ENCODE results near the gene ZBTB20. TPM values are rescaled to one million over a fixed set of nuclear protein-coding genes. Genes with fewer than 3 reads are reported as not detected.
"Not testable (repeated sequence)": the region's sequence is repeated elsewhere in the genome, so short reads cannot be mapped to it uniquely, and the experiment has no call there.

The ZBTB20 gene
- total RNA-seq, 2 experiments from 2014 or later: 11.0 to 11.4 TPM

DNA sequence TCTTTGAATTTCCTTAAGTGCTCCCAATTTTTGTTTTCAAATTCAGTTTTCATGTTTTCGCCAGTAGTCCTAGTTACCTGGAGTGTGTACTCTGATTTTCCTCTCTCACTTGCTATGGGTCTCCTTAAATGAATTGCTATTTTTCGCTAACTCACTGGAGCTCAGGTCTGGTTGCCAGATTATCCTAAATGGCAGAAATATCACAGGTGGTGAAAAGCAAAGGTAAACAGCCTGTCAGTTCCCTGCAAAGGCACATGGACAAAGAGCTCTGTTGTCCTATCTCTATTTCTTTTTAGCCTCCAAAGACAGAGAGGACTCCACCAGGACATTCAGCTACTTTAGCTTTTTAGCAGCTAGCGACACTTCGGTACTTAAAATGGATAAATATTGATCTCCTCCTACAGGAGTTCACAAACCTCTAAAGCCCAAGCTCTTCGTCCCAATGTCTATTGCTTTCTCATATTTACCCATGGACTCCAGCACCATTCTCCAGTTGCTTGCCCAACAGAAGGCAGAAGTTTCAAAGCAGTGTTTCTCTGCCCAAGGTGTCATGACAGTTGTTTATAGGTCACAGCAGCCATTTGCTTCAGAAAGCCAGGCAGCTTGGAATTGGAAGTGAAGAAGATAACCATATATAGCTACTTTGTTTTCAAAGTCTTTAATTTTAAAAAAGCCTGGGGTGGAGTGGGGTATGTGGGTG is 12.3 kb downstream of the ZBTB20 start:
- Mint-ChIP-seq H3K4me3 (no peak overlapping the region), H3K9me3 (no peaks in the 10 kb centered on the region), H3K27me3 (no peaks in the 10 kb centered on the region), H3K27ac (no peak overlapping the region), H3K4me1 (no peaks in the 10 kb centered on the region), H3K36me3 (ENCODE audit: low read depth) (no peaks in the 10 kb centered on the region)
- DNase-seq: no peak
- ChIA-PET CTCF (interaction anchor here (0.6 to 1.0 kb wide), 2 partner anchors 10 to 979 kb away, joined by 3 to 5 read pairs; no protein-coding TSS in a partner anchor), POLR2A (no interaction called here)

GRCh38 chr3:115127208-115127607 is 19.9 kb downstream of the ZBTB20 start:
- H3K4me1 Mint-ChIP-seq: no peaks in the 10 kb centered on the region
- CTCF ChIA-PET: no interaction called here

DNA sequence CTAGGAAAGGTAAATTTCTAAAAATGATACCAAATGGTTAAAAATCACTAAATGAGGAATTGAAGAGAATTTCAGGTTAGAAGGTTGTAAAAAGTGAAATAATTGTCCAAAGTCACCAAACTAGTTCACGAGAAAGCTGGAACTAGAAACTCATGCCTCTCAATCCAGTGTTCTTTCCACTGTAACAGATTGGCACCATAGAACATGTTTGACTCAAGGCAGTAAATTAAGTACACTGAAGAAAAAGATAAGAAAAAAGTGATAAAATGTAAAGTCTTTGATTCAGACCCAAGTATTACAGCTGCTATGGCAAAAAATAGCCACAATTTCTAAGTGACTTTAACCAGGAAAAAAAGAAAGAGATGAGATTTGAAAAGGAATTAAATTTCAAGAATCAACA is 26.5 kb downstream of the ZBTB20 start:
- DNase-seq: no peak
- Mint-ChIP-seq H3K27ac (no peak overlapping the region), H3K4me1 (no peaks in the 10 kb centered on the region), H3K9me3 (peaks cover 5% of the 10 kb centered on the region), H3K36me3 (ENCODE audit: low read depth) (peaks cover 5% of the 10 kb centered on the region), H3K27me3 (no peaks in the 10 kb centered on the region), H3K4me3 (no peak overlapping the region)
- CTCF ChIA-PET: no interaction called here
- POLR2A ChIA-PET: no interaction called here

More at GRCh38 chr3:115127208-115127607, 19.9 kb downstream of the ZBTB20 start:
- no peaks in the 10 kb centered on the region for H3K27me3 Mint-ChIP-seq
- DNase-seq: no peak
- no peaks in the 10 kb centered on the region for H3K9me3 Mint-ChIP-seq
- H3K27ac Mint-ChIP-seq: no peak overlapping the region
- POLR2A ChIA-PET: no interaction called here
- H3K4me3 Mint-ChIP-seq: no peak overlapping the region
- H3K36me3 Mint-ChIP-seq (ENCODE audit: low read depth): no peaks in the 10 kb centered on the region

DNA sequence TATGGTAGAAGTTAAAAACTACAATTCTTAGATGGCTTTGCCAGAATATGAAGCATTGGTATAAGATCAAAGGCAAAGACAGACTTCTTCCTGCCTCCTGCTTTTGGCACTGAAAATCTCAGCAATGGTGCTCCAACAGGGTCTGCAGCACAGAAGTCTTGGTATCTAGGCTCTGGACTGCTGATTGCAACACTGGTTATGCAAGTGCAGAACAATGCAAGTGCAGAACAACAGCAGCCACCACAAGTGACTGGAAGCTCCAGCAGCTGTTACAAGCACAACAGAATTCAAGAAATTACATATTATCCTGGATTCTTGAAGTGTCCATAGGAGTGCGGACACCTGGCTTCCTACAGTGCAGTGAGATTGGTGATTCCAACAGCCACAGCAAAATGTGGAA is 33.7 kb downstream of the ZBTB20 start:
- ChIA-PET CTCF (no interaction called here), POLR2A (no interaction called here)
- peaks cover 3% of the 10 kb centered on the region for H3K36me3 Mint-ChIP-seq (ENCODE audit: low read depth)
- no peaks in the 10 kb centered on the region for H3K27me3 Mint-ChIP-seq
- no peaks in the 10 kb centered on the region for H3K9me3 Mint-ChIP-seq
- no peak overlapping the region for H3K27ac Mint-ChIP-seq
- H3K4me1 Mint-ChIP-seq: no peaks in the 10 kb centered on the region
- no peak overlapping the region for H3K4me3 Mint-ChIP-seq
- no peak for DNase-seq

GRCh38 chr3:115111632-115112031 is 35.5 kb downstream of the ZBTB20 start:
- POLR2A ChIA-PET: no interaction called here
- DNase-seq: no peak
- H3K27ac Mint-ChIP-seq: no peak overlapping the region
- H3K27me3 Mint-ChIP-seq: no peaks in the 10 kb centered on the region
- CTCF ChIA-PET: interaction anchor here (0.7 kb wide), 1 partner anchor 11 kb away, joined by 3 read pairs; no protein-coding TSS in a partner anchor
- H3K4me3 Mint-ChIP-seq: no peak overlapping the region
- H3K4me1 Mint-ChIP-seq: no peaks in the 10 kb centered on the region
- peaks cover 9% of the 10 kb centered on the region for H3K36me3 Mint-ChIP-seq (ENCODE audit: low read depth)
- peaks cover 2% of the 10 kb centered on the region for H3K9me3 Mint-ChIP-seq

DNA sequence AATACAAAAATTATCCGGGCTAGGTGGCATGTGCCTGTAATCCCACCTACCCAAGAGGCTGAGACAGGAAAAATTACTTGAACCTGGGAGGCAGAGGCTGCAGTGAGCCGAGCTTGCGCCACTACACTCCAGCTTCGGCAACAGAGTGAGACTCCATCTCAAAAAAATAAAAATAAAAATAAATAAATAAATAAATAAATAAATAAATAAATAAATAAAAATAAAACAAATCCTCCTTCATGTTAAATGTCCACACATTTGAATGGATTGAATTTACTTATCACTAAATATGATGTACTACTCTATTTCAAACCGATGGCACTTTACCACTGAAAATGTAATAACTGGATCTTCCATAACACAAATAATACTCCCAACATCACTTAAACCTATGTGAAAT is 36.3 kb downstream of the ZBTB20 start:
- H3K4me3 Mint-ChIP-seq: no peak overlapping the region
- CTCF ChIA-PET: interaction anchor here (0.6 kb wide), 1 partner anchor 8 kb away, joined by 3 read pairs; no protein-coding TSS in a partner anchor
- no peak overlapping the region for H3K27ac Mint-ChIP-seq
- peaks cover 2% of the 10 kb centered on the region for H3K9me3 Mint-ChIP-seq
- no peak for DNase-seq
- no peaks in the 10 kb centered on the region for H3K4me1 Mint-ChIP-seq
- POLR2A ChIA-PET: no interaction called here
- no peaks in the 10 kb centered on the region for H3K27me3 Mint-ChIP-seq
- H3K36me3 Mint-ChIP-seq (ENCODE audit: low read depth): peaks cover 9% of the 10 kb centered on the region

- ChIA-PET POLR2A (interaction anchor here (0.6 kb wide), 1 partner anchor 283 kb away, joined by 4 read pairs; no protein-coding TSS in a partner anchor), CTCF (interaction anchor here (0.6 kb wide), 3 partner anchors 9 to 749 kb away, joined by 3 read pairs; no protein-coding TSS in a partner anchor)
- H3K27ac Mint-ChIP-seq: not testable (repeated sequence)
These were observed 37.0 kb downstream of the ZBTB20 start for GRCh38 chr3:115110066-115110465.

DNA sequence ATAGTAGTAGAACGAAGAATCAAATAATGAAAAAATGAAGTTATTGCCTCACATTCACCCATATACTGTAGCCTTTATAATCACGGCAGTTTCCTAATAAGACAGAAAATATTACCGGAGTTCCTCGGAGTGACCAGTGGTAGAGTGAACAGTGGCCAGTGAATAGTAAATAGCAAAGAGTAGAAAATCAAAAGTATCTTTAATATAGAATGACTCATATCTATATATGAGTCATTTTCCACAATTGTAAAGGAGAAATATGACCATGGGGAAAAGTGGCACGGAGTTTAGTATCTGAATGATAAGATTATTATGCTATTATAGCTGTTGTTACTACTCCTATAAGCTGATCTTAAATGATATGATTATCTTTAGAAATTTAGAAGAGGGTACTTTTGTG is 38.5 kb downstream of the ZBTB20 start:
- ChIA-PET POLR2A (no interaction called here), CTCF (interaction anchor here (0.6 kb wide), 1 partner anchor 438 kb away, joined by 3 read pairs; no protein-coding TSS in a partner anchor)
- Mint-ChIP-seq H3K27me3 (no peaks in the 10 kb centered on the region), H3K36me3 (ENCODE audit: low read depth) (peaks cover 19% of the 10 kb centered on the region), H3K4me3 (no peak overlapping the region), H3K27ac (no peak overlapping the region), H3K4me1 (no peaks in the 10 kb centered on the region), H3K9me3 (peaks cover 11% of the 10 kb centered on the region)
- no peak for DNase-seq

More at GRCh38 chr3:115110066-115110465, 37.0 kb downstream of the ZBTB20 start:
- H3K4me3 Mint-ChIP-seq; H3K9me3 Mint-ChIP-seq; DNase-seq; H3K27me3 Mint-ChIP-seq; H3K36me3 Mint-ChIP-seq (ENCODE audit: low read depth); H3K4me1 Mint-ChIP-seq: not testable (repeated sequence)

GRCh38 chr3:115102046-115102445 is 45.0 kb downstream of the ZBTB20 start:
- Mint-ChIP-seq H3K27me3 (no peaks in the 10 kb centered on the region), H3K36me3 (ENCODE audit: low read depth) (peaks cover 10% of the 10 kb centered on the region), H3K4me1 (peaks cover 22% of the 10 kb centered on the region), H3K27ac (no peak overlapping the region), H3K4me3 (no peak overlapping the region), H3K9me3 (peaks cover 10% of the 10 kb centered on the region)
- ChIA-PET CTCF (no interaction called here), POLR2A (interaction anchor here (0.5 kb wide), 1 partner anchor 790 kb away, joined by 12 read pairs; no protein-coding TSS in a partner anchor)
- no peak for DNase-seq

DNA sequence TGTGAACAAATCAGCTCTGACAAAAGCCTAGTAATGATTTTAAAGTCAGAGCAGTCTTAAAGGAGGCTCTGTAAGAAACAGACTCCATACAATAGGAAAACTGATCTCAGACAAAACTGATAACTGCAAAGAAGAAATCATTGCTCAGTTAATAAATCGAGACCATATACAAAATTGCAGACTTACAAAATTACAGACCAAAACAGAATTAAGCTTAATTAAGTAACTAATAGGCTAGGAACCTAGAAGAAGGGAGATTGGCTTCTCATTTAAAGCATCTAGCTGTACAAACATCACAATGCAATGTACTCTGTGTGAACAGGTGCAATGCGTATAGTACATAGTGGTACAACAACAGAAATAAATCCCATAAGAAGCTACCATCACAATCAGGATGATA is 46.3 kb downstream of the ZBTB20 start:
- Mint-ChIP-seq H3K9me3 (peaks cover 10% of the 10 kb centered on the region), H3K27me3 (no peaks in the 10 kb centered on the region), H3K4me1 (peaks cover 22% of the 10 kb centered on the region), H3K36me3 (ENCODE audit: low read depth) (peaks cover 10% of the 10 kb centered on the region), H3K4me3 (peak overlapping the region; percentile 74), H3K27ac (peak overlapping the region; percentile 86)
- ChIA-PET POLR2A (interaction anchor here (1.4 kb wide), 1 partner anchor 46 kb away, joined by 5 read pairs; the partner anchor contains the start of gene ZBTB20), CTCF (interaction anchor here (0.9 kb wide), 1 partner anchor 45 kb away, joined by 3 read pairs; no protein-coding TSS in a partner anchor)
- no peak for DNase-seq

DNA sequence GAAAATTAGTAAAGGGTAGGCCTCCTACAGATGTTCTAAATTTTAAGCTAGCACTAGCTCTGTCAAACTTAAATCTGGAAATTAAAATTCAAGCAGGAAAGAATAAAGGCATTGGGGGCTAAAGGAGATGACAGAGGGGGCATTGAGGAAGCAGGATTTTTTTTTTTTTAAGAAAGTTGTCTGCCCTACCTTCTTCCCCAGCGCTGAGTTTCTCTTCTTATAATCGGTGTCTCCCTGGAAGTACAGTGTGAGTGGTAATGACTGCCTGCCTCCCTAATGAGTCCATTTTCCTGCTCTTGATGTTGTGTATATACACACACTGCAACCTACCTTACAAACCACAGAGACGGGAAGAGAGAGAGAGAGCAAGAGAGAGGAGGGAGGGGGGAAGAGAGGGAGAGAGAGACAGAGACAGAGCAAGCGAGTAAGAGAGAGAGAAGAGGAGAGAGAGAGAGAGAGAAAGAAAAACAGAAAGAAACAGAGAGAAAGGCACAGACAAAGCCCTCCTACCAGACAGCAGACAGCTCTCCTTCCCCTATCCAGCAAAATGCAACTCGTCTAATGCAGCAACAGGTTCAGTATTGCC is 47.0 kb downstream of the ZBTB20 start:
- Mint-ChIP-seq H3K36me3 (ENCODE audit: low read depth) (peaks cover 10% of the 10 kb centered on the region), H3K27me3 (no peaks in the 10 kb centered on the region), H3K27ac (peak overlapping the region; percentile 86), H3K4me1 (peaks cover 22% of the 10 kb centered on the region), H3K4me3 (peak overlapping the region; percentile 74), H3K9me3 (peaks cover 10% of the 10 kb centered on the region)
- CTCF ChIA-PET: interaction anchor here (0.9 kb wide), 1 partner anchor 46 kb away, joined by 3 read pairs; no protein-coding TSS in a partner anchor
- POLR2A ChIA-PET: interaction anchor here (1.4 kb wide), 1 partner anchor 47 kb away, joined by 5 read pairs; the partner anchor contains the start of gene ZBTB20
- DNase-seq: peak; percentile 63

DNA sequence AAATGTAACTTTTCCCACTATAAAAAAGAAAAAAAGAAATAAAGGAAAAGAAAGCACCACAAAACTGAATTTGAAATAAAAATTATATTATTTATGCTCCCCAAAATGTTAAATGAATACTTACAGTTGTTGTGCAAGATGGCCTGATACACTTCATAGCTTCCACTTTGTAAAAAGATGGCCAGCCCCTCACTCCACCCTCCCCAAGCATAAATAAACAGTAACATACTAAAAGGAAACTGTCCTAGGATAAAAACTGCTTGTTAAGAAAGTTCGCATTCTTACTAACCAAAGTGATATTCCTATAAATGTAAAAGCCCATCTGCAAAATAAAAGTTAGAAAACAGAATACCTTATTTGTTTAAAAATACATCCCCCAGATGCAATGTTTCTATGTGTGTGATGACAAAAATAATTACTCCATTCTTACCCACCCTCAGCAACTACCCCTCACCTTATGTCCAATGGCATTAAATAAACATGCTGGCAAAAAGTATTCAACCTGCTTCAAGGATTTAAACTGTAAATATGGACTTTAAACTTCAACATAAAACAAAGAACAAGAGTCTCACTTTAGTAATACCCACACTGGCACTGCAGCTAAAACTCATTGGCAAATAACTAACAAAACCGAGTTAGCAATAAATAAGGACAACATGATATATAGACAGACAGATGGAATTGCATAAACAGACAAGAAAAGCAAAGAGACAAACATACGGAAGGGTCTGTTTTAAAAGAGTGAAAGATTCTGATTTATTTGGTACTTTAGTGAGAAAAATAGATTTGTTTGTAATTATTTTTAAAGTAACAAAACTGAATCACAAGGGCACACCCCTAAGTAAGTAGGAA is 47.7 kb downstream of the ZBTB20 start:
- ChIA-PET POLR2A (no interaction called here), CTCF (no interaction called here)
- Mint-ChIP-seq H3K9me3 (peaks cover 6% of the 10 kb centered on the region), H3K27ac (peak overlapping the region; percentile 86), H3K4me1 (peaks cover 22% of the 10 kb centered on the region), H3K27me3 (no peaks in the 10 kb centered on the region), H3K4me3 (peak overlapping the region; percentile 74), H3K36me3 (ENCODE audit: low read depth) (peaks cover 6% of the 10 kb centered on the region)
- DNase-seq: no peak
